ENCODE measurements around the gene VRTN. TPM values are rescaled to one million over a fixed set of nuclear protein-coding genes. Genes with fewer than 3 reads are reported as not detected.
"Not testable (repeated sequence)": the region's sequence is repeated elsewhere in the genome, so short reads cannot be mapped to it uniquely, and the experiment has no call there.

Gene VRTN
- total RNA-seq, 1 donor from 2014 or later = not detected

DNA sequence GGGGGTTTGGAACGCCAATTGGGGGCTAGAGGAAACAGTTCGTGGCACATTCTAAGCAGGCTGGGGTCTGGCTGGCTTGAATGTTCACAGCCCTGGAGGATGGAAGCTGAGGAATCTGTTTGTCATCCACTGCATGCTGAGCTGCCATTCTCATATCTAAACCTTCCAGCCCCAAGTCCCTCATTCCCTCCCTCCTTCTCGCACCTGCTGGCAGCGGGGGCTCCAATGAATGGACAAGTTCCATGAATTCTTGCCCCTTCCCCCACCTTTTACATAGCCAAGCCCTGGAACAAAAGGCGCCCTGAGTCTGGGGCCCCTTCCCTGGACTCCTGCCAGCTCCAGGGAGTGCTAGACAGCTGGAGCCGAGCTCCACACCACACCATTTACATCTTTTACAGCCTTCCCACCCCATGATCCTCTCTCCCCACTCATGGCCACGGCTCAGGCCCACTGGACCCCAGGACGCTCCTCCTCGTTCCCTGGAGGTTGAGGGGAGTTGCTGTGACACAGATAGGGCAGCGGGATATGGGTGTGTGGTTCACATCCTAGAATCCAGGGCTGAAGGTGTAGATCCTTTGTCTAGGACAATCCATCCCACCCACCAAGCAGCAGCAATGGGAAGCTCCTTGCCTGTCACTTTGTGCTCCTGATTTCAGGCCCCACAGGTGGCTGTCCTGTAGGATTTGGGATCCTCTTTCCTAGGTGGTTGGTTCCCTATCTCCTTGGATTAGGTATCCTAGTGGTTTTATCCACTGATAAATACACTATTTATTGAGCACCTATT, 21.7 kb upstream of the VRTN start:
- H3K4me1 Mint-ChIP-seq = no peaks in the 10 kb centered on the region
- H3K36me3 Mint-ChIP-seq (ENCODE audit: low read depth) = no peaks in the 10 kb centered on the region
- no peak overlapping the region for H3K4me3 Mint-ChIP-seq
- H3K27ac Mint-ChIP-seq = no peak overlapping the region
- intact Hi-C loops (cut with micrococcal nuclease) = no loop called here
- H3K9me3 Mint-ChIP-seq = no peaks in the 10 kb centered on the region
- peaks cover 15% of the 10 kb centered on the region for H3K27me3 Mint-ChIP-seq
- no peak for DNase-seq

DNA sequence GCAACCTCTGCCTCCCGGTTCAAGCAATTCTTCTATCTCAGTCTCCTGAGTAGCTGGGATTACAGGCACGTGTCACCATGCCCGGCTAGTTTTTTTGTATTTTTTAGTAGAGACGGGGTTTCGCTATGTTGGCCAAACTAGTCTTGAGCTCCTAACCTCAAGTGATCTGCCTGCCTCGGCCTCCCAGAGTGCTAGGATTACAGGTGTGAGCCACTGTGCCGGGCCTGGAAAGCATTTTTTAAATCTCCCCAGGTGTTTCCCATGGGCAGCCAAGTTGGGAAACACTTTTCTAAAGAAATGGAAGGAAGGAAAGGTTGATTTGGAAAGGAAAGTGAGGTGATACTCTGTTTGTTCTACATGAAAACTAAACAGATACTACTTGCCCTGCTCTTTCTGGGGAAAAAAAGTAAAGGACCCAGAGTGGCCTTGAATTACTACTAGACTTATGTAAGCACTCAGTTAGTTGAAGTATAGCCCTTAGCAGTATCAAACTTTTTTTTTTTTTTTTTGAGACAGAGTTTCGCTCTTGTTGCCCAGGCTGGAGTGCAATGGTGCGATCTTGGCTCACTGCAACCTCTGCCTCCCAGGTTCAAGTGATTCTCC, 18.2 kb upstream of the VRTN start:
- H3K27ac Mint-ChIP-seq; H3K36me3 Mint-ChIP-seq (ENCODE audit: low read depth); H3K4me3 Mint-ChIP-seq; H3K9me3 Mint-ChIP-seq; intact Hi-C loops (cut with micrococcal nuclease); H3K4me1 Mint-ChIP-seq; H3K27me3 Mint-ChIP-seq; DNase-seq: not testable (repeated sequence)

DNA sequence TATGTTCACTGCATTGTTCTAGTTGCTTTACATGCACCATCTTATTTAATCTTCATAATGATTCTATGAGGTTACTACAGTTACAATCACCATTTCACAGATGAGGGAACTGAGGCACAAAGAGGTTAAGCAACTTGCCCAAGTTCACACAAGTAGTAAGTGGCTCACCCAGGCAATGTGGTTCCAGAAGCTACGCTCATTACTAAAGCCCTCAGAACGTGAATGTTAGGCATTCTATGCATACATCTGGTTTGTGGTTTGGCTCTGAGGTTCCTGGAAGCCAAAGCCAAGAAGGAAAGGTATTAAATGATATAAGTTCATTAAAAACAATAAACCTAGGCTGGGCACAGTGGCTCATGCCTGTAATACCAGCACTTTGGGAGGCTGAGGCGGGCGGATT, 14.4 kb upstream of the VRTN start:
- H3K4me3 Mint-ChIP-seq = no peak overlapping the region
- H3K27ac Mint-ChIP-seq = no peak overlapping the region
- H3K27me3 Mint-ChIP-seq = no peaks in the 10 kb centered on the region
- DNase-seq = no peak
- H3K36me3 Mint-ChIP-seq (ENCODE audit: low read depth) = no peaks in the 10 kb centered on the region
- H3K4me1 Mint-ChIP-seq = no peaks in the 10 kb centered on the region
- no peaks in the 10 kb centered on the region for H3K9me3 Mint-ChIP-seq
- intact Hi-C loops (cut with micrococcal nuclease) = no loop called here

- Mint-ChIP-seq H3K27ac (no peak overlapping the region), H3K9me3 (no peaks in the 10 kb centered on the region), H3K4me3 (no peak overlapping the region), H3K27me3 (peaks cover 13% of the 10 kb centered on the region), H3K36me3 (ENCODE audit: low read depth) (no peaks in the 10 kb centered on the region), H3K4me1 (no peaks in the 10 kb centered on the region)
- intact Hi-C loops (cut with micrococcal nuclease) = no loop called here
- DNase-seq = no peak
Measured at GRCh38 chr14:74346341-74346740, 1.9 kb upstream of the VRTN start.

DNA sequence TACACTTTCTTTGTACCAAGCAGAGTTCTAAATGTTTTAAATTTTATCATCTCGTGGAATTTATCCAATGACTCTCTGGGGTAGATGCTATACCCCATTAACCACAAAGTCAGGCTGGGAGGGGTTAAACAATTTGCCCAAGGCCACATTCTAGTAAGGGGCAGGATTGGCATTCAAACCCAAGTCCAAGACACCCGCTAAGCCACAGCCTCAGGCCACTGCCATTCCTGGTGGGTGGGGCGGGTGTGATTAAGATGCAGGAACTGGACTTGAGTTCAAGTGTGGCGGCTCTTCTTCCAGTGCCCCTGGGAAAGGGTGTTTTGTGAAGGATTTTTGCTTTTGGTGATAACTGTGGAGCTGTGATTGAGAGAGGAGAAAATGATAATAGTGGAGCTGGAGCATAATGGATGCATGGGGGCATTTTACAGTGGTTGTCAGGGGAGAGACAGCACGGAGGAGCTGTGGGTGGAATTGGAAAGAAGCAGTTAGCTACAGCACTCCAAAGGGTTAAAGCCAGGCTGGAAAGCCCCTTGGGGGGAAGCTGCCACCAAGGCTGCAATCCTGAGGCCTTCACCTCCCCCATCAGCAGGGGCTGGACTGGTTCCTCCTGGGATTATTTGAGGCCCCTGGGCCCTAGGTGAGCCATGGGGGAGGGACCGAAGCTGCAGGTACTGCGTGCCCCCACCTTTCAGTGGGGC, 1.0 kb upstream of the VRTN start:
- Mint-ChIP-seq H3K9me3 (no peaks in the 10 kb centered on the region), H3K4me3 (no peak overlapping the region), H3K27me3 (peaks cover 13% of the 10 kb centered on the region), H3K27ac (no peak overlapping the region), H3K4me1 (no peaks in the 10 kb centered on the region), H3K36me3 (ENCODE audit: low read depth) (no peaks in the 10 kb centered on the region)
- DNase-seq = no peak
- intact Hi-C loops (cut with micrococcal nuclease) = no loop called here

DNA sequence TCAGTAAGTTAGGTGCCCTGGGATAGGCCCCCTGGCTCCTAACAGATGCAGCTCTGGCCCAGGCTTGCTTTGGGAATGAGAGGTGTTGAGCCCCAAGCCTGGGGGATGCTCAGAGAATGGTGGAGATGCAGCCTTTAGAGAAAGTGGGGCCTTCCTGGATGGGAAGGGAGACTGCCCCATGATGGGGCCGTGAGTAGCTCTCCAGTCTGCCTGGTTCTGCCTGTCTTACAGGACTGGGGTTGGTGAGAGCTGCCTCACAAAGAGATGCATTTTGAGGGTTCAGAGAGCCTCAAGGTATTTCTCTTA, 523 bp upstream of the VRTN start:
- H3K27ac Mint-ChIP-seq = no peak overlapping the region
- peaks cover 15% of the 10 kb centered on the region for H3K27me3 Mint-ChIP-seq

GRCh38 chr14:74348735-74349463, 628 bp downstream of the VRTN start:
- no peaks in the 10 kb centered on the region for H3K4me1 Mint-ChIP-seq
- H3K36me3 Mint-ChIP-seq (ENCODE audit: low read depth) = no peaks in the 10 kb centered on the region
- peaks cover 11% of the 10 kb centered on the region for H3K27me3 Mint-ChIP-seq
- DNase-seq = no peak
- H3K9me3 Mint-ChIP-seq = no peaks in the 10 kb centered on the region
- no peak overlapping the region for H3K27ac Mint-ChIP-seq
- H3K4me3 Mint-ChIP-seq = no peak overlapping the region
- intact Hi-C loops (cut with micrococcal nuclease) = no loop called here

More for the DNA sequence above, 523 bp upstream of the VRTN start:
- Mint-ChIP-seq H3K9me3 (no peaks in the 10 kb centered on the region), H3K36me3 (ENCODE audit: low read depth) (no peaks in the 10 kb centered on the region), H3K4me3 (no peak overlapping the region), H3K4me1 (no peaks in the 10 kb centered on the region)
- DNase-seq = no peak
- intact Hi-C loops (cut with micrococcal nuclease) = no loop called here

DNA sequence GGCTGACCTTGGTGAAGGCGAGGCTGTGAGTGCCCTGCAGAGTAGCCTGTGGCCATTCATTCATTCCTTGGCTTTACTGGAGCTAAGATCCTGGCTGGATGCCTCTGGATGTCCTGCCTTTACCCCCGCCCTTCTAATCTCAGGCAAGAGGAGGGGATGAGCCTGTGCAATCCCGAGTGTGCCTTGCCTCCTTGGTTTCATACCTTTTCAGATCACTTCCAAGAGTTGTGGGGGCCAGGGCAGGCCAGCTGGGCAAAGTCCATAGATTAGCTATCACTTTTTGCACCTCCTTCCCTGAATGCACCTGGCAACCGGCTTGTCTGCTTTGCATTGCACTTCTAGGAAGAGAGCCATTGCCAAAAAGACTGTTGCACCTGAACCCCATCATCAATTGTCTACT, 1.5 kb downstream of the VRTN start:
- Mint-ChIP-seq H3K36me3 (ENCODE audit: low read depth) (no peaks in the 10 kb centered on the region), H3K4me1 (no peaks in the 10 kb centered on the region), H3K27ac (no peak overlapping the region), H3K27me3 (peaks cover 11% of the 10 kb centered on the region), H3K9me3 (no peaks in the 10 kb centered on the region), H3K4me3 (no peak overlapping the region)
- intact Hi-C loops (cut with micrococcal nuclease) = no loop called here
- DNase-seq = no peak

GRCh38 chr14:74350211-74350927, 2.1 kb downstream of the VRTN start:
- Mint-ChIP-seq H3K4me1 (no peaks in the 10 kb centered on the region), H3K9me3 (no peaks in the 10 kb centered on the region), H3K27ac (no peak overlapping the region), H3K36me3 (ENCODE audit: low read depth) (no peaks in the 10 kb centered on the region), H3K4me3 (no peak overlapping the region), H3K27me3 (peaks cover 11% of the 10 kb centered on the region)
- no peak for DNase-seq
- intact Hi-C loops (cut with micrococcal nuclease) = no loop called here

DNA sequence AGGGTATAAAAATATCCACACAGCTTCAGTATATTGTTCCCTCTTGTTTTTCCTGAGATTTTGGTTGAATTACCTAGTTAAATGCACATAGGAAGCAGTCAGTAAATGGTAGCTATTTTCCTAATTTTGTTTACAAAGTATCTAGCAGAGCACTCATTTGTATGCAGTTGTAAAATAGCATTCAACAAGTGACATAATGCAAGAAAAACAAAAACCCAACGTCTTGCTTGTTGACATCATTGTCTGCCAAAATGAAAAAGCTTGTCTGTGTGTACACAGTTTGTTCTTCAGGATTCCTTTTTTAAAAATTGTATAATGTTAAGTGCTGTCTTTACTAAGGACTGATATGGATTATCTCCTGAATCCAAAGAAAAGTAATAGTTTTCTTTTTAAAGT, 2.7 kb downstream of the VRTN start:
- Mint-ChIP-seq H3K27ac (no peak overlapping the region), H3K4me1 (no peaks in the 10 kb centered on the region), H3K9me3 (no peaks in the 10 kb centered on the region), H3K27me3 (peaks cover 11% of the 10 kb centered on the region), H3K4me3 (no peak overlapping the region), H3K36me3 (ENCODE audit: low read depth) (no peaks in the 10 kb centered on the region)
- DNase-seq = no peak
- intact Hi-C loops (cut with micrococcal nuclease) = no loop called here

GRCh38 chr14:74356892-74357575, 8.8 kb downstream of the VRTN start:
- no peaks in the 10 kb centered on the region for H3K9me3 Mint-ChIP-seq
- peaks cover 2% of the 10 kb centered on the region for H3K27me3 Mint-ChIP-seq
- H3K36me3 Mint-ChIP-seq (ENCODE audit: low read depth) = no peaks in the 10 kb centered on the region
- no peaks in the 10 kb centered on the region for H3K4me1 Mint-ChIP-seq
- H3K4me3 Mint-ChIP-seq = no peak overlapping the region
- no peak overlapping the region for H3K27ac Mint-ChIP-seq
- intact Hi-C loops (cut with micrococcal nuclease) = no loop called here
- no peak for DNase-seq

DNA sequence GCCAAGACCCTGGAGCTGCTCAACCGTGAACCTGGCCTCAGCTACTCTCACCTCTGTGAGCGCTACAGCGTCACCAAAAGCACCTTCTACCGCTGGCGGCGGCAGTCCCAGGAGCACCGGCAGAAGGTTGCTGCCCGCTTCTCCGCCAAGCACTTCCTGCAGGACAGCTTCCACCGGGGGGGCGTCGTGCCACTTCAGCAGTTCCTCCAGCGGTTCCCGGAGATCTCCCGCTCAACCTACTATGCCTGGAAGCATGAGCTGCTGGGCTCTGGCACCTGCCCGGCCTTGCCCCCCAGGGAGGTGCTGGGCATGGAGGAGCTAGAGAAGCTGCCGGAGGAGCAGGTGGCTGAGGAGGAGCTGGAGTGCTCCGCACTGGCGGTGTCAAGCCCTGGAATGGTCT, 9.3 kb downstream of the VRTN start:
- intact Hi-C loops (cut with micrococcal nuclease) = no loop called here
- no peaks in the 10 kb centered on the region for H3K9me3 Mint-ChIP-seq
- H3K27ac Mint-ChIP-seq = no peak overlapping the region
- DNase-seq = no peak
- H3K27me3 Mint-ChIP-seq = peaks cover 2% of the 10 kb centered on the region
- no peak overlapping the region for H3K4me3 Mint-ChIP-seq
- no peaks in the 10 kb centered on the region for H3K4me1 Mint-ChIP-seq
- H3K36me3 Mint-ChIP-seq (ENCODE audit: low read depth) = no peaks in the 10 kb centered on the region

DNA sequence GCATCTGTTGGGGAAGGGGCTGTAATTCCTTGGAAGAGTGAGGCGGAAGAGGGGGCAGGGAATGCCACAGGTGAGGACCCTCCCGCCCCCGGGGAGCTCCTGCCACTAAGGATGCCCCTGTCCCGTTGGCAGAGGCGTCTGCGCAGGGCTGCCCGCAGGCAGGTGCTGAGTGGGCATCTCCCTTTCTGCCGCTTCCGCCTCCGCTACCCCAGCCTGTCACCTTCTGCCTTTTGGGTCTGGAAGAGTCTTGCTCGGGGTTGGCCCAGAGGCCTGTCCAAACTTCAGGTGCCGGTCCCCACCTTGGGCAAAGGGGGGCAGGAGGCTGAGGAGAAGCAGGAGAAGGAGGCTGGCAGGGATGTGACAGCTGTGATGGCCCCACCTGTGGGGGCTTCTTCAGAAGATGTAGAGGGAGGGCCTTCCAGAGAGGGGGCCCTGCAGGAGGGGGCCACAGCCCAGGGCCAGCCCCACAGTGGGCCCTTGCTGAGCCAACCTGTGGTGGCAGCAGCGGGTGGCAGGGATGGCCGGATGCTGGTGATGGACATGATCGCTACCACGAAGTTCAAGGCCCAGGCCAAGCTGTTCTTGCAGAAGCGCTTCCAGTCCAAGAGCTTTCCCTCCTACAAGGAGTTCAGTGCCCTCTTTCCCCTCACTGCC, 10.0 kb downstream of the VRTN start:
- no peaks in the 10 kb centered on the region for H3K9me3 Mint-ChIP-seq
- intact Hi-C loops (cut with micrococcal nuclease) = no loop called here

More for the DNA sequence above, 10.0 kb downstream of the VRTN start:
- Mint-ChIP-seq H3K4me3 (no peak overlapping the region), H3K36me3 (ENCODE audit: low read depth) (no peaks in the 10 kb centered on the region), H3K27me3 (peaks cover 2% of the 10 kb centered on the region), H3K4me1 (no peaks in the 10 kb centered on the region), H3K27ac (no peak overlapping the region)
- no peak for DNase-seq
